ENCODE measurements around the gene ZNF492. TPM values are rescaled to one million over a fixed set of nuclear protein-coding genes. Genes with fewer than 3 reads are reported as not detected.

Gene ZNF492
- total and polyA plus RNA-seq, 9 of the 15 experiments (the other 6 are each of a cell fraction or from before 2014, with no cell fraction given): 0.01 to 0.22 (median 0.08) TPM; not detected in 1

- Histone ChIP-seq H3K4me1 (replicated peaks in 1 of 2; ENCODE audit: control insufficient read depth in 2 of 2, insufficient read depth in 2 of 2, low read length in 2 of 2) (no peaks in the 10 kb centered on the region), H3K9me1 (ENCODE audit: control insufficient read depth, insufficient read depth, low read length) (no peaks in the 10 kb centered on the region), H3K79me2 (ENCODE audit: control insufficient read depth, insufficient read depth, low read length) (no peaks in the 10 kb centered on the region), H2AFZ (ENCODE audit: low read depth, low read length) (no peak overlapping the region), H3K4me2 (ENCODE audit: insufficient read depth, low read length) (no peak overlapping the region), H3K27ac (ENCODE audit: extremely low read depth, low read depth, low read length) (no peak overlapping the region), H3K9me3 (replicated peaks; ENCODE audit: control insufficient read depth, insufficient read depth, low read depth, low read length) (no peaks in the 10 kb centered on the region), H3K9ac (ENCODE audit: insufficient read depth in 1 of 2, low read depth in 2 of 2, low read length in 2 of 2) (no peak overlapping the region), H4K20me1 (replicated peaks; ENCODE audit: control insufficient read depth, insufficient read depth, low read length) (no peaks in the 10 kb centered on the region), H3K36me3 (ENCODE audit: control insufficient read depth, insufficient read depth, low read length) (no peaks in the 10 kb centered on the region), H3K27me3 (ENCODE audit: control insufficient read depth in 2 of 2, insufficient read depth in 2 of 2, low read length in 2 of 2) (no peaks in the 10 kb centered on the region), H3K4me3 (no peak overlapping the region)
- in situ Hi-C loops (cut with MboI) (no loop called here), intact Hi-C loops (cut with micrococcal nuclease) (no loop called here)
- BruUV-seq (replicated peaks): no TSS peak
- ChIA-PET CTCF (ENCODE audit: low intra/inter-chr PET ratio) (no interaction called here), POLR2A (no interaction called here)
- no peak for DNase-seq (ENCODE audit: extremely low read depth in 1 of 4, low spot score in 3 of 4)
- WGBS (ENCODE audit: insufficient coverage, low coverage, missing lambda C conversion rate): under 1% methylated on average over 12 of the region's 12 CpGs
- no peak for FAIRE-seq
- ATAC-seq: no peak
- TF ChIP-seq, protein P1, sequence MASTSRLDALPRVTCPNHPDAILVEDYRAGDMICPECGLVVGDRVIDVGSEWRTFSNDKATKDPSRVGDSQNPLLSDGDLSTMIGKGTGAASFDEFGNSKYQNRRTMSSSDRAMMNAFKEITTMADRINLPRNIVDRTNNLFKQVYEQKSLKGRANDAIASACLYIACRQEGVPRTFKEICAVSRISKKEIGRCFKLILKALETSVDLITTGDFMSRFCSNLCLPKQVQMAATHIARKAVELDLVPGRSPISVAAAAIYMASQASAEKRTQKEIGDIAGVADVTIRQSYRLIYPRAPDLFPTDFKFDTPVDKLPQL (IDR thresholded peaks at IDR 0.05; ENCODE audit: extremely low read depth, insufficient read length): no peak
- TF ChIP-seq ZNF77 (CRISPR knock-in tag; IDR thresholded peaks at IDR 0.05): no peak
- TF ChIP-seq, protein P2, sequence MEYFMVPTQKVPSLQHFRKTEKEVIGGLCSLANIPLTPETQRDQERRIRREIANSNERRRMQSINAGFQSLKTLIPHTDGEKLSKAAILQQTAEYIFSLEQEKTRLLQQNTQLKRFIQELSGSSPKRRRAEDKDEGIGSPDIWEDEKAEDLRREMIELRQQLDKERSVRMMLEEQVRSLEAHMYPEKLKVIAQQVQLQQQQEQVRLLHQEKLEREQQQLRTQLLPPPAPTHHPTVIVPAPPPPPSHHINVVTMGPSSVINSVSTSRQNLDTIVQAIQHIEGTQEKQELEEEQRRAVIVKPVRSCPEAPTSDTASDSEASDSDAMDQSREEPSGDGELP (CRISPR knock-in tag; IDR thresholded peaks at IDR 0.05; ENCODE audit: borderline replicate concordance): no peak
- TF ChIP-seq NFE2 (IDR thresholded peaks at IDR 0.05; ENCODE audit: low read depth): no peak
- TF ChIP-seq U2AF1 (optimal IDR thresholded peaks at IDR 0.05; ENCODE audit: low read depth, low read length): no peak
- no peak for TF ChIP-seq GTF3C2 (IDR thresholded peaks at IDR 0.05; ENCODE audit: borderline replicate concordance, extremely low read depth, insufficient read length)
- TF ChIP-seq OTX1 (CRISPR knock-in tag; IDR thresholded peaks at IDR 0.05): no peak
- TF ChIP-seq, protein P3, sequence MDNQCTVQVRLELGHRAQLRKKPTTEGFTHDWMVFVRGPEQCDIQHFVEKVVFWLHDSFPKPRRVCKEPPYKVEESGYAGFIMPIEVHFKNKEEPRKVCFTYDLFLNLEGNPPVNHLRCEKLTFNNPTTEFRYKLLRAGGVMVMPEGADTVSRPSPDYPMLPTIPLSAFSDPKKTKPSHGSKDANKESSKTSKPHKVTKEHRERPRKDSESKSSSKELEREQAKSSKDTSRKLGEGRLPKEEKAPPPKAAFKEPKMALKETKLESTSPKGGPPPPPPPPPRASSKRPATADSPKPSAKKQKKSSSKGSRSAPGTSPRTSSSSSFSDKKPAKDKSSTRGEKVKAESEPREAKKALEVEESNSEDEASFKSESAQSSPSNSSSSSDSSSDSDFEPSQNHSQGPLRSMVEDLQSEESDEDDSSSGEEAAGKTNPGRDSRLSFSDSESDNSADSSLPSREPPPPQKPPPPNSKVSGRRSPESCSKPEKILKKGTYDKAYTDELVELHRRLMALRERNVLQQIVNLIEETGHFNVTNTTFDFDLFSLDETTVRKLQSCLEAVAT (IDR thresholded peaks at IDR 0.05): no peak
- TF ChIP-seq, protein P4, sequence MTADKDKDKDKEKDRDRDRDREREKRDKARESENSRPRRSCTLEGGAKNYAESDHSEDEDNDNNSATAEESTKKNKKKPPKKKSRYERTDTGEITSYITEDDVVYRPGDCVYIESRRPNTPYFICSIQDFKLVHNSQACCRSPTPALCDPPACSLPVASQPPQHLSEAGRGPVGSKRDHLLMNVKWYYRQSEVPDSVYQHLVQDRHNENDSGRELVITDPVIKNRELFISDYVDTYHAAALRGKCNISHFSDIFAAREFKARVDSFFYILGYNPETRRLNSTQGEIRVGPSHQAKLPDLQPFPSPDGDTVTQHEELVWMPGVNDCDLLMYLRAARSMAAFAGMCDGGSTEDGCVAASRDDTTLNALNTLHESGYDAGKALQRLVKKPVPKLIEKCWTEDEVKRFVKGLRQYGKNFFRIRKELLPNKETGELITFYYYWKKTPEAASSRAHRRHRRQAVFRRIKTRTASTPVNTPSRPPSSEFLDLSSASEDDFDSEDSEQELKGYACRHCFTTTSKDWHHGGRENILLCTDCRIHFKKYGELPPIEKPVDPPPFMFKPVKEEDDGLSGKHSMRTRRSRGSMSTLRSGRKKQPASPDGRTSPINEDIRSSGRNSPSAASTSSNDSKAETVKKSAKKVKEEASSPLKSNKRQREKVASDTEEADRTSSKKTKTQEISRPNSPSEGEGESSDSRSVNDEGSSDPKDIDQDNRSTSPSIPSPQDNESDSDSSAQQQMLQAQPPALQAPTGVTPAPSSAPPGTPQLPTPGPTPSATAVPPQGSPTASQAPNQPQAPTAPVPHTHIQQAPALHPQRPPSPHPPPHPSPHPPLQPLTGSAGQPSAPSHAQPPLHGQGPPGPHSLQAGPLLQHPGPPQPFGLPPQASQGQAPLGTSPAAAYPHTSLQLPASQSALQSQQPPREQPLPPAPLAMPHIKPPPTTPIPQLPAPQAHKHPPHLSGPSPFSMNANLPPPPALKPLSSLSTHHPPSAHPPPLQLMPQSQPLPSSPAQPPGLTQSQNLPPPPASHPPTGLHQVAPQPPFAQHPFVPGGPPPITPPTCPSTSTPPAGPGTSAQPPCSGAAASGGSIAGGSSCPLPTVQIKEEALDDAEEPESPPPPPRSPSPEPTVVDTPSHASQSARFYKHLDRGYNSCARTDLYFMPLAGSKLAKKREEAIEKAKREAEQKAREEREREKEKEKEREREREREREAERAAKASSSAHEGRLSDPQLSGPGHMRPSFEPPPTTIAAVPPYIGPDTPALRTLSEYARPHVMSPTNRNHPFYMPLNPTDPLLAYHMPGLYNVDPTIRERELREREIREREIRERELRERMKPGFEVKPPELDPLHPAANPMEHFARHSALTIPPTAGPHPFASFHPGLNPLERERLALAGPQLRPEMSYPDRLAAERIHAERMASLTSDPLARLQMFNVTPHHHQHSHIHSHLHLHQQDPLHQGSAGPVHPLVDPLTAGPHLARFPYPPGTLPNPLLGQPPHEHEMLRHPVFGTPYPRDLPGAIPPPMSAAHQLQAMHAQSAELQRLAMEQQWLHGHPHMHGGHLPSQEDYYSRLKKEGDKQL (CRISPR knock-in tag; IDR thresholded peaks at IDR 0.05; ENCODE audit: borderline replicate concordance): no peak
- TF ChIP-seq PHF20 (IDR thresholded peaks at IDR 0.05; ENCODE audit: partially characterized antibody): no peak
Measured at GRCh38 chr19:22616659-22617058, 17.5 kb upstream of the ZNF492 start.

Measured in K562 (cell line).